ENCODE results near the gene CDH24.

DNA sequence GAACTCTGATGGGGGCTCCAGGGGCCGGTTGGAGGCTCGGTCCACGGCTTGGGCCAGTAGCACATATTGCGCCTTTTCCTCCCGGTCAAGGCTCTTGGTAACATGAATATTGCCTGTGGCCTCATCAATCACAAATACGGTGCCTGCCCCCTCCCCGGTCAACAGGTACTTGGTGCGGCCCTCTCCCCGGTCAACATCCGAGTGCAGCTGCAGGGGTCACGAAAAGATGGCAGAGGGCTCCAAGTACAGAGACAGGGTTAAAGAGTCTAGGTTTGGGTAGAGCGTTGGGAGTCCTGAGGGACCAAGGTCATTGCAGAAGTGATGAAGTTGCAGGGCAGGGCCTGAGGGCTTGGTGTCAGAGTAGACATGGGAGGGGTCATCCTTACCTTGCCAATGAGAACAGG, 2.2 kb downstream of the CDH24 start:
- TF ChIP-seq, protein P1, sequence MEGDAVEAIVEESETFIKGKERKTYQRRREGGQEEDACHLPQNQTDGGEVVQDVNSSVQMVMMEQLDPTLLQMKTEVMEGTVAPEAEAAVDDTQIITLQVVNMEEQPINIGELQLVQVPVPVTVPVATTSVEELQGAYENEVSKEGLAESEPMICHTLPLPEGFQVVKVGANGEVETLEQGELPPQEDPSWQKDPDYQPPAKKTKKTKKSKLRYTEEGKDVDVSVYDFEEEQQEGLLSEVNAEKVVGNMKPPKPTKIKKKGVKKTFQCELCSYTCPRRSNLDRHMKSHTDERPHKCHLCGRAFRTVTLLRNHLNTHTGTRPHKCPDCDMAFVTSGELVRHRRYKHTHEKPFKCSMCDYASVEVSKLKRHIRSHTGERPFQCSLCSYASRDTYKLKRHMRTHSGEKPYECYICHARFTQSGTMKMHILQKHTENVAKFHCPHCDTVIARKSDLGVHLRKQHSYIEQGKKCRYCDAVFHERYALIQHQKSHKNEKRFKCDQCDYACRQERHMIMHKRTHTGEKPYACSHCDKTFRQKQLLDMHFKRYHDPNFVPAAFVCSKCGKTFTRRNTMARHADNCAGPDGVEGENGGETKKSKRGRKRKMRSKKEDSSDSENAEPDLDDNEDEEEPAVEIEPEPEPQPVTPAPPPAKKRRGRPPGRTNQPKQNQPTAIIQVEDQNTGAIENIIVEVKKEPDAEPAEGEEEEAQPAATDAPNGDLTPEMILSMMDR (IDR thresholded peaks at IDR 0.05): no peak
- TF ChIP-seq EZH2 (IDR thresholded peaks at IDR 0.05; ENCODE audit: borderline replicate concordance, insufficient read depth, low read depth, low read length, poor library complexity, severe bottlenecking): no peak

All from B cell (primary cell).